GM20431 (cell line): ENCODE results near the gene DOCK11.
"Not testable (repeated sequence)": the region's sequence is repeated elsewhere in the genome, so short reads cannot be mapped to it uniquely, and the experiment has no call there.

ENCODE experiments used
- in situ Hi-C: fragments of 300-500 bp; cut with MseI, MboI; formaldehyde crosslinking; loops from one replicate; pipeline ENCODE4 v1.15.0; 2020; ENCODE audit warnings: low sequenced_read_pairs; ENCODE audit not compliant: unreplicated experiment

The DOCK11 gene

GRCh38 chrX:118724365-118724764, 228.8 kb downstream of the DOCK11 start:
- in situ Hi-C loops: no loop called here

- in situ Hi-C loops: no loop called here
Observed at GRCh38 chrX:118724775-118725174, 229.2 kb downstream of the DOCK11 start.

GRCh38 chrX:118726396-118726795, 230.8 kb downstream of the DOCK11 start:
- in situ Hi-C loops: no loop called here

DNA sequence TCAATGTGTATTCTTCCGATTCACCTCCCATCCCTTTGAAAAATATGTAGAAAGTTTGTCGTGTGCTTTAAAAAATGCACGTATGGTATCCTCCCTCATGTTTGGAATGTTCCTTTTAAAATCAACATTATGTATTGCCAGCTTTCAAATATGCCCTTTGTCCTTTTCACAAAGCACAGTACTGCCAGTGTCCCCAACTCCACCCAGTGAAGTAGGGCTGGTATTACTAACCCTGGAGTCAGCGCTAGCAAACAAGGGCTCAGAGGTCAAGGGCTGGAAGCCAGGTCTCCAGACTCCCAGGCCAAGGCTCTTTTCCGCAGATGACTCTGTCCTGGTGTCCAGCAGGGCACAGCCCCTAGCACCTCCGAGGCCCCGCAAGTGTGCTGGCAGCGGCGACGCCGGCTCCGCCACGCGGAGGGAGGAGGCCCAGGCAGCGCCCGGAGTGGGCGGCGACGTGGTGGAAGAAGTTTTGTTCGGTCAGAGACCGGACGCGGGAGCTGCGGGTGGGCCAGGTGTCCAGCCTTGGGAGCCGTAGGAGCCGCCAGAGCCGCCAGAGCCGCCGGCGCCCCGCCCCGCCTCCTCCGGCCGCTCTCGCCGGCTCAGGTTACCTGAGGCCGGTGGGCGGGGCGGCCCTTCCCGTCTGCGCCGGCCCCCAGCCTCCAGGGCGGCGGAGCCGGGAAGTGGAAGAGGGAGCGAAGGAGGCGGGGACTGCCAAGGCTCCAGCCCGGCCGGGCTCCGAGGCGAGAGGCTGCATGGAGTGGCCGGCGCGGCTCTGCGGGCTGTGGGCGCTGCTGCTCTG, 231.5 kb downstream of the DOCK11 start, which contains the start of gene IL13RA1:
Gene IL13RA1 (plus strand): TSS at position 720 of the 799 bp plus-strand sequence. CDS start 33 bp downstream, at position 753.
- in situ Hi-C loops: no loop called here

GRCh38 chrX:118727686-118728339, 232.2 kb downstream of the DOCK11 start:
- in situ Hi-C loops: no loop called here

DNA sequence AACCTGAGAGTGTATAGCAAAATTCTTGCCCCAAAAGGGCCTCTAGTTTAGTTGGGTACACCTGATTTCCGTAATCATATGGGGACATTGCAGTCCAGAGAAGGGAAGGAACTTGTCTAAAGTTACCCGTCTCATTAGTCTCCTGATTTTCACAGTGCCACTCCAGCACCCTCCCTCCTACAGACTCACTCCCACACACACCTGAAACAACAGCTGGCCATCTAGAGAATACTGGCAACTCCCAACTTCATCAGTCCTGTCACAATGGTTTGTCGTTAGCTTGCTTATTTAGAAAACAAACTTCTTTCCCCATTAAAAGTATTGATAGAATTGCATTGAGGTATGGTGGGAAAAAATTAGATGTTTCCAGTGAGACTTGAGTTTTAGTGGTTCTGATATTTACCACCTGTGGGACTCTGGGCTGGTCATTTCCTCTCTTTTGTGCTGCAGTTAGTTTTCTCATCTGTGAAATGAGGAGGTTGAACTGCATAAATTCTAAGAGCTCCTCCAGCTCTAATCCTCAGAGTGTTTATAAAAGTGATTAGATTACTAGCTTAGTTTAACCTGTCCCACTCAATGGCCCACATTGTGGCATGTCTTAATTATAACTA, 233.5 kb downstream of the DOCK11 start:
- in situ Hi-C loops: no loop called here

GRCh38 chrX:118730500-118731247, 235.1 kb downstream of the DOCK11 start:
- in situ Hi-C loops: no loop called here

DNA sequence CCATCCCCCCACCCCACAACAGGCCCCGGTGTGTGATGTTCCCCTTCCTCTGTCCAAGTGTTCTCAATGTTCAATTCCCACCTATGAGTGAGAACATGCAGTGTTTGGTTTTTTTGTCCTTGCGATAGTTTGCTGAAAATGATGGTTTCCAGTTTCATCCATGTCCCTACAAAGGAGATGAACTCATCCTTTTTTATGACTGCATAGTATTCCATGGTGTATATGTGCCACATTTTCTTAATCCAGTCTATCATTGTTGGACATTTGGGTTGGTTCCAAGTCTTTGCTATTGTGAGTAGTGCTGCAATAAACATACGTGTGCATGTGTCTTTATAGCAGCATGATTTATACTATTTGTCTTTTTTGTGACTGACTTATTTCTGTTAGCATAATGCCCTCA, 236.9 kb downstream of the DOCK11 start:
- in situ Hi-C loops: not testable (repeated sequence)

GRCh38 chrX:118734909-118735308, 239.3 kb downstream of the DOCK11 start:
- in situ Hi-C loops: no loop called here
